Measurements from ENCODE around the gene PLPP4.

PLPP4 gene

DNA sequence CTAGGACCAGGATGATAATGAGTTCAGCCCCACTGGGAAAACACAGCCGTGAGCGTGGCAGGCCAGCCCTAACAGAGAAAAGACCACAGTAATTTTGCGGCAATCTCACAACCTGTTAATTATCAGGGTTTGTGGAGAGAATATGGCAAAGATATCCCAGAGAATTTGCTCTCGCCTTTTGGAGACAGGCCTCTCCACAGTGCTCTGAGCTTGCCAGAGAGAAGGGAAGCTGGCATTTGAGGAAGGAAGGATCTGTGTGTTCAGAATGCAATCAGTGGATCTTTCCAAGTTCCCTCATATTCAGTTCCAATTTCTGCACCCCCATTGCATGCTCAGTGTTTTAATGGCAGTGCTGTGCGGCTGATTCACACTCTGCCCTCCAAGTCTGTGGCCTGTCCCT lies 60.2 kb downstream of the PLPP4 start:
- no peak for DNase-seq (ENCODE audit: low read depth in 2 of 2)

DNA sequence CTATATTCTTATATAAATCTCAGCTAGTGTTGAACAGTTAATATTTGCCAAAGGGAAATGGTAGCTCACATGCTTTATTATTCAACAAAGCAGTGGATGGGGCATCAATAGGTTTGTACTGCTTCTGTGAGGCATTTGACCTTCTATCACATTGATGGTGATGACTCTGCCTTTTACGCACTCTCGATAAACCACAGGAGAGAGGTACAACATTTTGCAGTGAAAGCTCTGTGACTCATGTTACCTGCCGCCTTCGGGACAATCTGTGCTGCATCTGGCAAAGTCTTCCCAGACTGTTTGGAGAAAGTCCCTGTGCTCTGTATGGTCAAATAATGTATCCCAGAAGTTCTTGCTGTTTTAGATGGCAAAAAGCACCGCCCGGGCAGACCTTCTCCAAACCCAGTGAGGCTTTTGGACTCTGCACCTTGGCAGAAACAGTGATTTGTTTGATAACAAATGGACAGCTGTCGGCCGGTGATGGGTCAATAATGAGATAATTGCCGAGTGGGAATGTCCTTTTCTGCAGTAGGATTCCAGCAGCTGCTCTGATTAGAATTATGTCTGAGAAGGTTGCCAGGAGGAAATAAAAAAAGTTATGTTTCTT lies 61.0 kb downstream of the PLPP4 start:
- no peak for DNase-seq (ENCODE audit: low read depth in 2 of 2)

DNA sequence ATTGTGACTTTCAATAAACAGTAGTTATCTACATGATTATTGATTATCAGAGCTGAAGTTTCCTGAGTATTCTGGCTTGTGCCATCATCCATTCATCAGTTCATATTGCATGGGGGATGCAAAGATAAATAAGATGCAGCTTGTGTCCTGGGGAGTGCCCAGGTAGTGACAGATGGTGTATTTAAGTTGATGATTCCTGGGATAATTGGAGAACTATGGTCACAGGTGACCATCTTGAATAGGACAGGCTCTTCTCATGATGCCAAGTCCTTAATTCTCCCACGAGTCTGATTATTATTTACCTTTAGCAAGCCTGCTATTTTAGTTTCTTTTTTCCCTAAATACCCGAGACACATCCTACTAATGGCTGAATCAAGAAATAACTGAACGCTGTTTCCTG lies 64.9 kb downstream of the PLPP4 start:
- no peak for DNase-seq (ENCODE audit: low read depth in 2 of 2)

DNA sequence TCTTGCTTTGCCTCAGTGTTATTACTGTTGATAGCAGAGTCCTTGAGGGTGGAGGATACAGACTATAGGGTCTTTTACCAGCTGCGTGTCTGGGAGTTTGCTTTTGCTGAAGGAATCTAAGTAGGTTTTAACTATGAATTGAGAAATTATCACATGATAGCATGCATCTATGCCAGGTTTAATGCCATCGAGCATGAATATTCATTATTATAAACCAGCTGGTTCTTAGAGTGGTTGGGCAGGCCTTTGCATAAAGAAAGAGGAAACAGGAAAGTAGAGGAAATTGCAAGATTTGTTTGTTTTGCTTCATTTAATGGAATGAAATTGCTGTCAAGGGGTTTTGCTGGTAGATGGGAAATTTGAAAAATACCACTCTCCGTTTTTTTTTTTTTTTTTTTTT lies 70.7 kb downstream of the PLPP4 start:
- DNase-seq (ENCODE audit: low read depth in 2 of 2), result no peak

DNA sequence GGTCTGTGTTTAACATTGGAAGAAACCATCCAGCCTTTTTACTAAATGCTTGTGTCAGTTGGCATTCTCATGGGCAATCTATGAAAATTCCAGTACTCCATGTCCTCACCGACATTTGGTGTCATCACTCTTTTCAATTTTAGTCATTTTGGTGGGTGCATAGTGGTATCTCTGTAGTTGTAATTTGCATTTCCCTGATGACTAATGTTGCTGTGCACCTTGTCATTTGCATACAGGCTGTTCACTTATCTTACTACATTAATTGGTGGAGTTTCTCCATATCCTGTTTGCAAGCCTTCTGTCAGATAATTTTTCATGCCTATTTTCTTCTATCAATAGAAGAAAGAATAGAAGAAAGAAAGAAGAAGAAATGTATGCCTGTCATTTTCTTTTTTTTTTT lies 73.7 kb downstream of the PLPP4 start:
- no peak for DNase-seq (ENCODE audit: low read depth in 2 of 2)

DNA sequence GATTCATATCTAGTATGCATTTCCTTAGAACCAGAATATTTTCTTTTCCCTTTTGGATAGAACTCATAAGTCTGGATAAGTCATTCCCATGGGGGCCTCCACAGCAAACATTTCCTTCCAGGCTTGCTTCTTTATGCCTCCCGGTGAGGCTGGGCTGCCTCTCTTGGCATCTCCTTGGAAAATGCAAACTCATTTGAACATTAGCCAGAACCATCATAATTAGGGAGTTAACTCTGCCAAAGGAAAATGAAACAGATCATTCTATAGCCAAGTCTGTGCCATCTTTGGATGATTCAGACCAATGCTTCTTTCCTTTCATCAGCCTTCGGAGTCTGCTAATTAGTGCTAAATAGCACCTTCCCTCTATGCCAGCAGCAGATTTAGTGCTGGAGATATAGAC lies 81.1 kb downstream of the PLPP4 start:
- no peak for DNase-seq (ENCODE audit: low read depth in 2 of 2)

DNA sequence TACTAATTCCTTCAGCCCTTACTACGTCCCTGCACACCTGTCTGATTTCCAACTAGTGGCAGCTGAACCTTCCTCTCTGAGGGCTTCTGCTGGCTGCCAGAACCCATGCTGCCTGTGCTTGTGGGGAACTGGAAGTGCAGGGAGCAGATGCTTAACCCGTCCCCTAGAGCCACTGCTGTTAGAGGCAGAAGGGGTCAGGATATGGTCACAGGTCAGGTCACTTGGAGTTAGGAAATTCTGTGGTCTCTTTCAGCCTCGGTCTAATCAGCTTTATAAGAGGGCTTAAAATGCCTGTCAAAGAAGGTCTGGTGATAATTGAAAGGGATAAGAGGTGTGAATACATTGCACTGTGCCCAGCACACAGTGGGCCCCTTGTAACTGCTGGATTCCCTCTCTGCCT lies 82.0 kb downstream of the PLPP4 start:
- DNase-seq (ENCODE audit: low read depth in 2 of 2), result no peak

DNA sequence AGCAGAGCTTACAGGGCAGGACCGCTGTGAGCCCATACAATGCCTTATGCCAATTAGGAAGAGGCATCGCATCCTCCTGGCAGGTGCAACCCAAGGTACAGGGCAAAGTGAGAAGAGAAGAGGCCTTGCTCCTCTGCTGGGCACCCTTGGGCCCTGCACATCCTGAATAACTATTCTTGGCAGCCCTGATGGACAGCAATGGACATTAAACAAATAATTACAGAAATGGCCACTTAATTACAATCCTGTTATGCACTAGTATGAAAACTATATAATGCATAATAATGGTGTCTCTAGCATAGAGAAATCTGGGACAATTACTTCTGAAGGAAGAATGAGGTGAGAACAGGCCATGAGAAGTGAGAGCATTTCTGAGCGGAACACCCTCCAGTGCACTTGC lies 83.5 kb downstream of the PLPP4 start:
- DNase-seq (ENCODE audit: low read depth in 2 of 2), result no peak

DNA sequence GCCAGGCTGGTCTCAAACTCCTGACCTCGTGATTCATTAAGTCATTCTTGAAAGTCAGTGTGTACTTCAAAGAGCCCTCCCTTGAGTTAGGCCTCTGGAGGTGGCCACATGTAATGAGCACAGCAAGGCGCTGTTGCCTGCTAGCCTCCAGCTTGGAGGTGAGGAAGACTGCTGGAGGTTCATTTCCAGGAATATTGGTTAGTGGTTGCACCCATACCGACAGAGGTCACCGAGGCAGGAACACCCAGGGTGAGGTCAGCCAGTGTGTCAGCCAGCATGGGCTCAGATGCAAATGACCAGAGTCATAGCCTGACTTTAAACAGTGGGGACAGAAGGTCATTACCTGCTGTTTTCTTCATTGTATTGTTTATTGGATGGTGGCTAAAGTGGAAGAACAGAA lies 85.0 kb downstream of the PLPP4 start:
- DNase-seq (ENCODE audit: low read depth in 2 of 2), result no peak

DNA sequence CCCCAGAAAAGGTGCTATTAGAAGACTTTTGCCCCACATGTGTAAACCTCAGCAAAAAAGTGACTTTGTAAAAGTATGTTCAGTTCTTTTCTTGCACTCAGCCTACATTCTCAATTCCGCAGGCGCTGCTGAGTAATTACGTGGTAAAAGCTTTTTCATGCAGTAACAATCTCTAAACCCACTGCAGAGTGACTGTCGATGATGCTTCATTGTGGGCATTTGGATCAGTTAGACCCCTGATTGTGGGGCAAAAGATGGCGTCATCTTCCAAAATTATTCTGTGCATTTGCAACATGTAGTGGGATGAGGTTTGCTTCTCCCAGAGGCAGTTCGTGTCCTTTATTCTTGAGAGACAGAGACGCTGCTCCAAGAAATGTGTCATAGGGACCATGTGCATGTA lies 85.6 kb downstream of the PLPP4 start:
- DNase-seq (ENCODE audit: low read depth in 2 of 2), result no peak

DNA sequence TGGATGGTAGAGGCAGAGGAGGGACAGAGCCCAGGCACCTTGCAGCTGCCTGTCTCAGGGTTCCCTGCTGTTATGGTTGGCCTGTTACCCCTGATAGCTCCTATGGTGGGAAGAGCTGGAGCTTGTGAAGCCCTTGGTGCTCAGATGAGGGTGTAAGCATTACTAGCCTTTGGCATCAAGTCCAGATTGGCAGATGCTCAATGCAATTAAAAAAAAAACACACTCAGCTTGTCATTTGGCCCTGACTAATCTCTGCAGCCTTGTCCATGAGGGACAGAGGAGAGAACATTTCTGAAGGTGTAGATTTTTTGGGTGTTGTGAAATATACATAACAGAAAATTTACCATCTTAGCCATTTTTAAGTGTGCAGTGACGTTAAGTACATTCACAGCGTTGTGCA lies 86.3 kb downstream of the PLPP4 start:
- DNase-seq (ENCODE audit: low read depth in 2 of 2), result no peak

DNA sequence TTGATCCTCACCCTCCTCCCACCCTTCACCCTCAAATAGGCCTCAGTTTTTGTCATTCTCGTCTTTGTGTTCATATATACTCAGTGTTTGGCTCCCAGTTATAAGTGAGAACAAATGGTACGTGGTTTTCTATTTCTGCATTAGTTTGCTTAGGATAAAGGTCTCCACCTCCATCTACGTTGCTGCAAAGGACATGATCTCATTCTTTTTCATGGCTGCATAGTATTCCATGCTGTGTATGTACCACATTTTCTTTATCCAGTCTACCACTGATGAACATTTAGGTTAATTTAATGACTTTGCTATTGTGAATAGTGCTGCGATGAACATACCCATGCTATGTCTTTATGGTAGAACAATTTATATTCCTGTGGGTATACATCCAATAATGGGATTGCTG lies 91.2 kb downstream of the PLPP4 start:
- DNase-seq (ENCODE audit: low read depth in 2 of 2), result no peak

DNA sequence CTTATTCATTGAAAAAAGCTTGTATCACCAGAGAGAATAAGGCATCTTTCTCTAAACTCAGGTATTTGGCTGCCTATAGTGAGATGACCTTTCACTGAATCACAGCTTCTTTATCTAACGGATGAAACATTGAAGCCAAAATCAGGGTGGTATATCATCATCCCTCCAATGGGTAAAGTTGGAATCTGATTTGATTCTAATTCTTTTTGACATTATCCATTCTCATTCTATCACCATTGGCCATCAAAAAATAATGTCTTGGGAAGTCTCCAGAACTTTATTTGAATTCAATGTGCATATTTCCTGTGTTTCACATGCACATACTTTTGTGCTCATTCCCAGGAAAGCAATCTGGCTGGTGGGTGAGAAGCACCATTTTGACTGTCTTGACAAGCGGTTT lies 95.2 kb downstream of the PLPP4 start:
- no peak for DNase-seq (ENCODE audit: low read depth in 2 of 2)

DNA sequence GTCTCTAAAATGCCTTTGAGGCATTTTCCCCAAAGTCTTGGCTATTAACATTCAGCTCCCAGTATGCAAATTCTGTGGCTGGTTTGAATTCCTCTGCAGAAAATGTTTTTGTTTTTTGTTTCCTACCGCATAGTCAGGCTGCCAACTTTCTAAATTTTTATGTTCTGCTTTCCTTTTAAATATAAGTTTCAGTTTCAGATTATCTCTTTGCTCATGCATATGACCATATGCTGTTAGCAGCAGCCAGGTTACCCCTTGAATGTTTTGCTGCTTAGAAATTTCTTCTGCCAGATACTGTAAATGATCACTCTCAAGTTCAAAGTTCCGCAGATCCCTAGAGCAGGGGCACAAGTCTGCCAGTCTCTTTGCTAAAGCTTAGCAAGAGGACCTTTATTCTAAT lies 96.9 kb downstream of the PLPP4 start:
- no peak for DNase-seq (ENCODE audit: low read depth in 2 of 2)

DNA sequence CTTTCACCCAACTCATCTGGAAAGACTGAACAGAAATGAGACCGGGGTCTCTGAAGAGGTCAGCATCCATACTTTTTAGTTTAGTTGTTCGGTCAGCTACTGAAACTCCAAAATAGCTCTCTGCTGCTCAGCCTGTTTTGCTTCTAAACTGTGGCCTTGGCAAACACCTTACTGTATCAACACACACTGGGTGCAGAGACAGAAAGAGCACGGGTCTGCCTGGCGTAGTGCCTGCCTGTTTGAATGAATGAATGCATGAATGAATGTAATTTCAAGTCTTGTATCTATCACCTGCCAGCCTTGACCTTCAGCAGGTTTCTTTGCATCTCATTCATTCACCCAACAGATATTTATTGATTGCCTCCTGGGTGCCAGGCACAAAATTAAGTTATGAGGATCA lies 98.4 kb downstream of the PLPP4 start:
- no peak for DNase-seq (ENCODE audit: low read depth in 2 of 2)

DNA sequence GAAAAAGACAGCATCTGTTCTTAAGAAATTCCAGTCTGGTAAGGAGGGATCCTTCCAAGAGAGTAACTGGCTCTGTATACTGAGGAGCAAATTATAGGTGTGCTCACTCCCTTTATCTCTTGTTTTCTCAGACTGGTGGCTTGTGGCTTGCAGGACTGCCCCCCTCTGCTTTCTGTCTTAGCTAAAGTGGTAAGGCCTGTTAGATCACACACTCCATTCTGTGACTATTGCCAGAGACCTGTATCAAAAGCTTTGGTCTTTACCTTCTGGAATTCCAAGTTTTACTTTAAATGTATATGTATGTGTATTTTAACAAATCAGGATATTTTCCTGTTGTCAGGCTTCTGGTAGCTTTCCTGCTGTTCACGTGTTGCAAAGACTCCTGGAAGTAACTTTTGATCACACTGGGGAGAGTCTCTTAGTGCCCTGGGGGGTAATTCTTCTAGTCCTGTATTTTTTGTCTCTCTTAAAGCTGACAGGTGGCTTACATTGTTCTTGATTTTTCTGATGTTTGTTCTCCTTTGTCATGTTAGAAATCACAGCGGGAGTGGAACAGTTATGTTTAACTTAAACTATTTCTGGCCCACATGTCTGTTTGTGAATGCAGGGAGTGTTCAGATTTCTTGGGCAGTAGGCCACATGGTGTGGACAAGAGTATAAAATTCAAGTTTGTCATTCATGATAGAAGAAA lies 99.0 kb downstream of the PLPP4 start:
- no peak for DNase-seq (ENCODE audit: low read depth in 2 of 2)

DNA sequence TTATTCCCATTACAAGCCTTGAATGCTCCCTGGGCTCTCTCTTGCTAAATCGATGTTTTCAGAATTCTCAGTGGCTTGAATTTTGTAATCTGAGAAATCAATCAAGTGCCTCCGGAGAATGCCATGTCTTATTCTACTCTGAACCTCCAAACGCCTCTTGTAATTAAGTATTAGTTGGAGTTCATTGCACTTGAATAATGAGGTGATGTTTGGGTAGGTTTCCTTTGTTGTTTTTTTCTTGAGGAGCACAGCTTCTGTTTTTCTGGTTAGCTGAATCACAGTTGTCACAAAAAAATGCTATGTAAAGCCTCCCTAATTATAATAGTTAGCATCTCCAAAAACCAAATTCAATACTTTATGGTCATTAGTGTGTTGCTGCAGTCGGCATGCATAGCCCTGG lies 100.3 kb downstream of the PLPP4 start:
- DNase-seq (ENCODE audit: low read depth in 2 of 2), result no peak

DNA sequence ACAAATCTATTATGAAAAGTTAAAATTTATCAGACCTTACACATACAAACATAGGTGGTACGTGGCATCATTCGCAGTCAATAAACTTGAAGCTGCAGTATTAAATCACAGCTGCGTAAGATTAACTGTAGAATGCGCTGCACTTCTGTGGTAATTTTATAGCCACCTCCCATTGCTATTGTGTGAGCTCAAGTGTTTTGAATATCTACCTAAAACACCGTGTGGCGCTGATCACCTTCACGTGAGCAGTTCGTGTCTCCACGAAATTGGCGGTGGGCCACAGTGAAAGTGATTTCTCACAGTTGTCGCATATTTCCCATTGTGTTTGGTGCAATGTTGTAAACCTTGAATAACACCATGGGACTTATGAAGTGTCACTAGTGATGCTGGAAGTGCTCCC lies 102.8 kb downstream of the PLPP4 start:
- DNase-seq (ENCODE audit: low read depth in 2 of 2), result no peak

DNA sequence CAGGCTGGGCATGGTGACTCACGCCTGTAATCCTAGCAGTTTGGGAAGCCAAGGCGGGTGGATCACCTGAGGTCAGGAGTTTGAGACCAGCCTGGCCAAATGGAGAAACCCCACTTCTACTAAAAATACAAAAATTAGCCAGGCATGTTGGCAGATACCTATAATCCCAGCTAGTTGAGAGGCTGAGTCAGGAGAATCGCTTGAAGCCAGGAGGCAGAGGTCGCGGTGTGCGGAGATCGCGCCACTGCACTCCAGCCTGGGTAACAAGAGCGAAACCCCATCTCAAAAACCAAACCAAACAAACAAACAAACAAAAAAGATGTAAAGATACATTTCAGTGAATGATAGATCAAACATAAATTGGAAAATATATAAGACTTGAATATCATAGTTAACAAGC lies 105.9 kb downstream of the PLPP4 start:
- DNase-seq (ENCODE audit: low read depth in 2 of 2), result no peak

DNA sequence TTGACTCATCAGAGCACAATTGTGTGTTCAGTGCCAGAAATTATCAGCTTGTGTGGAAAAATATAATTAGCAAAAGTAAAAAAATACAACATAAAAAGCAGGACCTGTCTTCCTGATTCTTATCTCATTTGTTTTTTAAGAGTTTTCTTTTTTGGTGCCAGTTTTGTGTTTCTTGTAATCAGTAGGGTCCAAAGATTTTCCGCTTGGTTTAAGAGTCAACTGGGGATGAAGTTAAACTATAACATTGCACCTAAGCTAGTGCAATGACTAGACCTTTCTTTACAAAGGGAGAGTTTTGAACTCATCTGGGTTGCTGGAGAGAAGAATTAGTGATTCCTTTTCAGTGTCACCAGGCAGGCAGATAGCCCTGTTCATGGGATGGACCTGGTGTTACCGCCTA lies 113.4 kb downstream of the PLPP4 start:
- DNase-seq (ENCODE audit: low read depth in 2 of 2), result no peak

DNA sequence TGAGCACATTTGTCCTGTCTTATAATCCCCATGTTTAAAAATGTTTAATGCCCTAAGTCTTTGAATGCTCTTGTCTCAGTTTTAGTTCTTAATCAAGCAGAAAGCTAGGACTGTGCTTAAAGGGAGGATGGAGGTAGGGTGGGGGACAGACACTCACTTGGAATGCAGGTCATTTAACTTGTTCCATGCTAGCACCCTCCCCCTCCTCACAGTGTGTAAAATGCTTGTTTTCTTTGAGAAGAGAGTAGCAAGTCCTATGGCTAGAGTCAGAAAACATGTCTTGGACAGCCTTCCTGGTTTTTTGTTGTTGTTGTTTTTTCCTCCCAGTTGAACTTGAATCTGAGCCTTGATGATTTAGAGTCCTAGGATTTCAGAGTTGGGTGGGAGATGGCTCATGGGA lies 114.2 kb downstream of the PLPP4 start:
- DNase-seq (ENCODE audit: low read depth in 2 of 2), result no peak

DNA sequence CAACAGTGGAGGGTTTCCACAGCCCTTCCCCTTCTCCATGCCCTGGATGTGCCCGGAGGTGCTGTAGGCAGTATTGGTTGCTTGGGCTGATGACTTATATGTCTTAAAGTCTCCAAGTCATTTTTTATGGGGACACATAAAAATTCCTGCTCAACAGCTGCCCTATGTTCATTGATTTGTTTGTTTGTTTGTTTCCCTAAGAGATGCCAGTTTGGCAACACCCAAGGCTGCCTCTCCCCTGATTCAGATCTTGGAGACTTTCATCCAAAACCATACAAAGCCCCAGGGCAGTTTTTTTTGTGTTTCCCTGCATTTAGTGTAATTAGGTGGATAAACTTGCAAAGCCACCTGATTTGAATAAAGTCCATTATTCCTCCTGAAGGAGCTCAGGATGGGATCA lies 115.3 kb downstream of the PLPP4 start:
- no peak for DNase-seq (ENCODE audit: low read depth in 2 of 2)

DNA sequence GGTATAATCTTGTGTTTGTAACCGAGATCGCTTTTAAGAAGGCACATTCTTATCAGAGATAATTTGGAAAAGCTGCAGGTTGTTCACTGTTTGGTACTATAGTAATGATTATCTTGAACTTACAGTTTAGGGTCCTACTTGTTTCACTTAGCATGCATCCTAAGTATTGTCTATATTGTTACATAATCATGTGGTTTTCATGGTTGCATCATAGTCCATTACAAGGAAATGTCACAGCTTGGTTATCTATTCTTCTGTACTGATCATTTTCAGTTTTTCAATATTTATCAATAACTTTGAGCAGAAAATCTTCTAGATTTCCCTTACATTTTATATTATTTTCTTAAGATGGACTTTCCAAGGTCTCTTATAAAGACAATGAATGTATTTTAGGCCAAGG lies 116.3 kb downstream of the PLPP4 start:
- DNase-seq (ENCODE audit: low read depth in 2 of 2), result no peak

DNA sequence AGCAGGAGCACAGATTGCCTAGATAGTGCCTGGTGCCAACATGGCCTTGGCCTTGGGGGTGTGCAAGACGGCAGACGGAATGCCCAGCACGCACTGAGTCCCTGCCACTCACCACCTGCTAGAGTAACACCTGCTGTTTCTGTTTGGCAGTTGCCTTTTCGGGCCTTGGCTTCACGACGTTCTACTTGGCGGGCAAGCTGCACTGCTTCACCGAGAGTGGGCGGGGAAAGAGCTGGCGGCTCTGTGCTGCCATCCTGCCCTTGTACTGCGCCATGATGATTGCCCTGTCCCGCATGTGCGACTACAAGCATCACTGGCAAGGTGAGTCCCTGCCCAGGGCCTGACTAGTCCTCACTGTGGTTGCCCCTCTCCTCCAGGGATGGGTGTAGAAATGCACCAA lies 118.0 kb downstream of the PLPP4 start:
- no peak for DNase-seq (ENCODE audit: low read depth in 2 of 2)
